Posterior vena cava (tissue), 2 donors: ENCODE results near the gene GLMP. TPM values are rescaled to one million over a fixed set of nuclear protein-coding genes. Genes with fewer than 3 reads are reported as not detected.

Experiments
- DNase-seq: peaks from one replicate; pipeline ENCODE4 v3.0.0-alpha.2; 2020; ENCODE audit warnings: low spot score
- intact Hi-C, 2 donors: fragments of 100-400 bp; cut with DNase I; formaldehyde crosslinking; loops; one replicate each; pipeline versions ENCODE4 v1.14.1 to v1.14.2; 2022 to 2023
- total RNA-seq, 2 donors: library from RNA; stranded (reverse); fragmentation: NEBNext Ultra II Directional; extraction: Animal tissue kit (Norgen Biotek cat#: 25700); gene quantifications; one replicate each; pipeline ENCODE4 v1.2.1, GENCODE V29; 2021
- donor health status: DM: yes; HTN: yes; CAD: no.
- donor health status: DM: yes; HTN: yes; CAD: no.

Gene GLMP
- total RNA-seq, 2 donors from 2014 or later = 34.2 to 51.5 TPM

DNA sequence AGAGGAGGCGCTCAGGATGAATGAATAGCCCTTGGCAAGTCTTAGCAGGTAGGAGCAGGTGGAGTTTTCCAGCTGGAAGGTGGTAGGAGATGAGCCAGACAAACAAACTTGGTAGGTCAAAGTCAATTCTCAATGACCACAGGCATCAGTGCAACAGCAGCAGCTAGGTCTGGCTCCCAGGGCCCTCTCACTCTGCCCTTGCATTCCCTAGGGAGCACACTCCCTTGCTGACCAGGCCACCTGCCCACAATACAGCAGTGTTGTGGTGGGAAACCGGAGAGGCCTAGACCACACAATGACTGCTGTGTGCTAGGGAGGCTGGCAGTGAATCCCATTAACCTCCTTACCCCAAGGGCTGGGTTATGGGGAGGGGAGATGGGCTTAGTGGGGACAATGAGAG lies 34.6 kb downstream of the GLMP start:
- DNase-seq = no peak
- intact Hi-C loops = no loop called here

DNA sequence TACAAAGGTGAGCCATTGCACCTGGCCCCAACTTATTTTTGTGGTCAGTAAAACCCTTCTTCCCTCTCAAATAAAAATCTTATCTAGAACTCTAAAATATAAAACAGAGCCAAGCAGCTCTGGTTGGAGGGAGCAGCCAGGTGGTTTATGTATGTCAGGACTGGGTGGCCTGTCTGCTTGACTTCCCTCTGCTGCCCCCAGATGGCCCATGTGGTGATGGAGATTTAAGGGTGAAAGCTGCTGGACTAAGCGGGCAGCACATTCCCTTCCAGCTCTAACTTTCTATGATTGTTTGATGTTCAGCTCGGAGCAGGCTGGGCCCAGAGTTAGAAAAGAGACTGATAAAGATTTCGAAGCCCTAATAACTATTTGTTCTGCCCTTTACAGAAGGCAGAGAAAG lies 35.7 kb downstream of the GLMP start:
- DNase-seq = no peak
- intact Hi-C loops = no loop called here

DNA sequence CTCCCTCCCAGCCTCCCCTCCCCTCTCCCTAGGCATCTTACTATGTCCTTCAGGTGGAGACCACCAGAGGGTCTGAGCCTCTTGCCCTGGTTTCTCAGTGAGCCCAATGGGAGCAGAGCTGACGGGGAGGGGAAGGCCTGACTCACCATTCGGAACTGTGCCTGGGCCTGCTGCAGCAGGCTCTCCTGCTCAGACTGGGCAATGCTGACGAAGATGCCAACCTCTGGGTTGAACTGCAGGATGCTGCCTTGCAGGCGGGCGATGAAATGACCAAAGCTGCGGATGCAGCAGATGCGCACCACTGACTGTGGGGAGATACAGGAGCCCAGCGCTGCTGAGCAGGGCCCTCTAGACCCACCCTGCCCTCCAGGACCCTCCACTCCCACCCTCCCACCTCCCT lies 36.6 kb downstream of the GLMP start:
- DNase-seq = no peak
- intact Hi-C loops = no loop called here

DNA sequence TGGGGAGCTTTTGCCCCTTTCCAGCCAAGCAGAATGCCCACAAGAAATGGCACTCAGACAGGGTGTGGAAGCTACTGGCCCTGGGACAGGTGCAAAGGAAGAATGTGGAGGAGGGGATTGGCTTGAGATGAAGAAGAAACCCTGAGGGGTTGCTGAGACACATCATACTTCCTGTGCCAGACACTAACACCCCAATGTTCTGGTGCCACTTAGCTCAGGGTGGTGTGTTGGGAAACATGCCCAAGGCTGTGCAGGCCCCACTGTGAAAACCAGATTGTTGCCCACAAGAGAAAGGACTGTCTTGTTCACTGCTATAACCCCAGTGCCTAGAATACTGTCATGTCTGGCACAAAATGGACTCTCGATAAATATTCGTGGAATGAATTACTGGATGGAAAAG lies 37.8 kb downstream of the GLMP start:
- intact Hi-C loops = no loop called here
- DNase-seq = no peak

DNA sequence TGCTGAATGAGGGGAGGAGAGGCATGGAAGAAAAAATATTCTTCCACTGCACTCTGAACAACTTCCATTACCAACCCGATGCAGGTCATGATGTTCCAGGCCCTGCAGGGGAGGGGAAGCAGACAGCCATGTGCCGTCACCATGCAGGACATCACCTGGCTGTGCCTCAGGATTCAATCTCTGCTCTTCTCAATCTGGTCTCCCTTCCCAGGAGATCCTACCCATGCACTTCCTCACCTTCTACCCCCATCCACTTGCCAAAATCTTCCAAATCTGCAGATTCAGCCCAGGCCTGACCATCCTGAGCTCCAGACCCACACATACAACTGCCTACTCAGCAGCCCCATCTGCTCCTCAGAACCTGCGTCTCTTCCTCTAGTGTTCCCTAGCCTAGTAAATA lies 41.8 kb downstream of the GLMP start:
- intact Hi-C loops = no loop called here
- no peak for DNase-seq

DNA sequence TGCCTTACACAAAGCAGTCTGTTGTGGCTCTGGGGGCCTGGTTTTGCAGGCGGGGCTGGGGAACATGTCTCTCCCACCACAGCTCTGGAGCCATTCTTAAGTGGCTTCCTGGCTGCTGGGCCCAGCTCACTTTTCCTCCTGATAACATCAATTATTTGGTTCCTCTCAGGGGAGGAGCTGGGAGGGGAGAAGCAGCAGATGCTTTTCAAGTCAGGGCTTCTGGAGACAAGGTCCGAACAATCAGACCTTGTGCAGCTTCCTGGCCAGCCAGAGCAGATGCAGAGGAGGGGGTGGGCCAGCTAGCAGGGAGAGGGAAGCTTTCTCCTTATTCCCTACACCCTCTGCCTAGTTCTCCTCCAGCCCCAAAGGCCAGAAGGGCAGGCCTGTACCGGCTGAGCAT lies 44.0 kb downstream of the GLMP start:
- no peak for DNase-seq
- intact Hi-C loops = no loop called here

DNA sequence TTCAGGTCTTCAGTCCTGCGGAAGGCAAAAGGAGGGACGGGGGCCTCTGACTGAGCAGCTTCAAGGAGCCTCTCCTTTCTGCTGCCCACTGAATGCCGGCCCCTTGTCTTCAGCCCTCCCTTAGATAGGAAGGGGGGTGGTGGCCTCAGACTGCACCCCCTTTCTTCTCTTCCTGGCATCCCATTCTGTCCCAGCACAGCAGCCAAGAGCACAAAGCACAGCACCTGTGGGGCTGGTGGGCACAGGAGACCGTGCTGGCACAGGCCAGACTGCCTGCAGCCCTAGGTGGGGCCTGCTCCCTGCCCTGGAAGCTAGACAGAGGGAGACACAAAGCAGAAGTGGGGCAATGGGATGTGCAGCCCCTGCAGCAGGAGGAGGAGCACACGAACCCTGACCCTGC lies 45.9 kb downstream of the GLMP start:
- no peak for DNase-seq
- intact Hi-C loops = no loop called here

DNA sequence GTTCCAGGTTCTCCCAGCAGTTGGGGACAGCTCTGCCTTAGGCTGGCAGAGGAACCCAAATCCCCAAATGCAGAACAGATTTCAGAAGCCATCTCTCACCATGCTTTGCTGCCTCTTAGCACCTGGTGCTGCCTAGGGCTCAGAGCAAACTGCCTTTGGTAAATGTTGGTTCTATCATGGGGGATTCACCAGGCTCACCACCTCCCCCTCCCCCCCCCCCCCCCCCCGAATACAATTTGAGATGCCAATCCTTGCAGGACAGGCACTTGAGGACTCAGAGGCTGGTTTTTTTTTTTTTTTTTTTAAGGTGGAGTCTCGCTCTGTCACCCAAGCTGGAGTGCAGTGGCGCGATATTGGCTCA lies 47.2 kb downstream of the GLMP start:
- intact Hi-C loops = no loop called here

DNA sequence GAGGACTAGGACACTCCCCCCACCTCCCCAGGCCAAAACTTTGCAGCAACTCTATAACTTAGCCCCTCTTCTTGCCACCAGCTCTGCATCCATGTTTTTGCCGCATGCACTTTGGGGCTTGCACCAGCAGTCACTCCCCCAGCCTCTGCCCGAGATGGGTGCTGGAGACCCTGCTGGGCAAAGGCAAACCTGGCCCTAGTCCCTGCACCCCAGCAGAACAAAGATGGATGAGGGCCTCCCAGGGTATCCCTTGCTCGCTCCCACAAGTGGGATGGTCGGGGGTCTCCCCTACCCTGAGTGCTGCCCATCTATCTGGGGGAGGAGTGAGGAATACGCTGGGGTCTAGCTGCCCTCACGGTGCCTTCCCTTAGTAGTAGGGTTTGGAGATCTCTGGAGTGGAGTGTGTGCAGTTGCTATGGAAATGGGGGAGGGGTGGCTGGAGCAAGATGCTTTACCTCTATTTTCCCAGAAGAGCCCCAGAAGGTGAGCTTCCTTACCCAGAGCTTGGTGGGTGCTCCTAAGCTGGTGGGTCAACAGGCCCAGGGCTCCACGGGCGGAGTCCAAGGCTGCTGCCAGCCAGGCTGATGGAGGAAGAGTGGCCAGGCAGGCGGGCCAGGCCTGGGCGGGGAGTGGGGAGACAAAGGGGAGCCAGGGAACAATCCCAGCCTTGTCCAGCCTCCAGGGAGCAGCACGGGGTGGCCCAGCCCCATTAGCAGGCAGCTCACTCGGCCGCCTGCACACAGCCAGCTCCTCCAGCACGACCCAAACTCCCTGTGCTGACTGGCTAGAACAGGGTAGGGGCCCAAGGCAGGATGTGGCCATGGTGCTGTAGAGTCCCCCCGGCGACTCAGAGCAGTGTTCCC lies 47.8 kb downstream of the GLMP start, which contains the start of gene PAQR6:
Gene PAQR6, minus strand, starts transcription at position 597 of the 863 bp plus-strand sequence. CDS start 1,325 bp downstream, outside the sequence.
- intact Hi-C loops = no loop called here
- no peak for DNase-seq

More for the DNA sequence above, 47.2 kb downstream of the GLMP start:
- no peak for DNase-seq

DNA sequence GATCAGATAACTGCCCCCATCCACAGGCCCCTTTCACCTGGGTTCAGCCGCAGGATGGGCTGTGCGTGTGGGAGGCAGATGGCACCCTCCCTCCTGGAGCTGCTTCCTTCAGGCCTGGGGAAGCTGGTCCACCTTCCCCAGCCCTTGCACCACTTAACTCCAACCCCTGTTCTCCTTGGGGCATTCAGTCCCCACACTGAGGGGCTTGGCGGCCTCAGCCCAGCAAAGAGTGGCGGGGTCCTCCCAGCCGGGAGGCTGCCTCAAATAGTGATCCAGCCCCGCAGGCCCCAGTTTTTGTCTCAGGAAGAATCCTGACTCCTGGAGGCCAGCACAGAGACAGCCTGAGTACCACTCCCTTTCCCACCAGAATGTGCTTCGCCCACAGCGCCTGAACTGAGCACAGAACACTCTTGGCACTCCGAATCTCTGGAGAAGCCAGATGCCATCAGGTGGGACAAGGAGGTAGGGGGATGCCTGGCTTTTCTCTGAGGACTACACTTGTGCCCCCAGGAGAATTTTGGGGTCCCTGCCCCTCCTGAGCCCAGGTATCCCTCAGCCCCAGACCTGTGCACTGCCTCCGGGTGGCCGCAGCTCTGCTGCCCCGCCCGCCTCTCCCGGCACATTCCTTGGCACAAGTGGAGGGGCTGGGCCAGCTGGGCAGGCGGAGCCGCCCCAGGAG lies 48.6 kb downstream of the GLMP start:
- intact Hi-C loops = no loop called here
- DNase-seq = peak; percentile 86

DNA sequence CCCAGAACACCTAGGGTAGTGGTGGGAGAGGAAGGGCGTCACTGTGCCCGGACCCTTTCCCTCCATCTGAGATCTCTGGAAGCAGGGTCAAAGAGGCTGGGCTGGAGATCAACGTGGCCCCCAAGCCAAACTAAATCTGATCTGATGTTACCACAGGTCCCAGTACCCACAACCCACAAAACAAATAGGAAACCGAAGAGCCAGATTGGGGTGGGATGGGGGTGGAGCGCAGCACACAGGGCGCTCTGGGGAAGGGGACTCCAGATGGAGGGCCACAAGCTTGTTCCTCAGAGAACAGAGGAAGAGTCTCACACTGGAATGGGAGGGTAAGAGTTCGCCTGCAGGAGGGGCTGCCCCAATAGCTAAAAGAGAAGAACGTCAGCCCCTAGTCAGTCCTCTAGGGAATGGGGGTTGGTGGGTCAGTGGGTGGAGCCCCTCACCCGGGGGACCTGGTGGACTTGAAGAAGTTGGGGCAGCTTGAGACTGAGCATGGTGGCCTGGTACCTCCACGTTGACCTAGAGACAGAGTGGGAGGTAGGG lies 49.2 kb downstream of the GLMP start:
- intact Hi-C loops = no loop called here

DNA sequence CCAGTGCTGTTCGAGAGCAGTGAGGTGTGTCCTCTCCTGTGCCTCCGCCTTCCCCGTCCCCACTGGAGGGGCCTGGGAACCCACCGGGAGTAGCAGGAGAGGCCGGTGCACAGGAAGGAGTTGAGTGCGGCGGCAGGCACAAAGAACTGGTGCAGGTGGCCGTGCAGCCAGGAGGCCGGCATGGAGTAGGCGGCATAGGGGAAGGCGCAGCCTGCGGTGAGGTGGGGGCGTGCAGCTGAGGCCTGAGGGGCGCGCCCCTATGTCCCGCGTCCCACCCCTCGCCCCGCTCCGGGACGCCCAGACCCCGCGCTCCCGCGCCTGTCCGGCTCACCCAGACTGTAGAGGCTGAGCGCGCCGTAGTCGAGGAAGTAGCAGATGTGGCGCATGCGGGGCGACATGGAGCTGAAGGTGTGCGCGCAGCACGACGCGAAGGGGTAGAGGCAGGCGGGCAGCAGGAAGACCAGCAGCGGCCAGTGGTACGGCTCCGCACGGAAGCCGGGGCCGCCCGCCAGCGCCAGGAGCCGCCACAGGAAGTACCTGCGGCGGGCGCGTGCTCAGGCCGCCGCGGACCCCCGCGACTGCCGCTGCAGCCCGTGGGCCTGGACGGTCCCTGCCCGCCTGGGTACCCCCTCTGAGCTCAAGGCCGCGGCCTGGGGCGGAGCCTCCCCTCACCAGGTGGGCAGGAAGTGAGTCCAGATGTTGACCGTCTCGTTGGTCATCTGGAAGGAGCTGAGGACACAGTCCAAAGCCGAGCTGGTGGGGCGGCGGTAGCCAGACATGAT lies 49.8 kb downstream of the GLMP start:
- DNase-seq = no peak
- intact Hi-C loops = no loop called here

More for the DNA sequence above, 49.2 kb downstream of the GLMP start:
- DNase-seq = no peak

DNA sequence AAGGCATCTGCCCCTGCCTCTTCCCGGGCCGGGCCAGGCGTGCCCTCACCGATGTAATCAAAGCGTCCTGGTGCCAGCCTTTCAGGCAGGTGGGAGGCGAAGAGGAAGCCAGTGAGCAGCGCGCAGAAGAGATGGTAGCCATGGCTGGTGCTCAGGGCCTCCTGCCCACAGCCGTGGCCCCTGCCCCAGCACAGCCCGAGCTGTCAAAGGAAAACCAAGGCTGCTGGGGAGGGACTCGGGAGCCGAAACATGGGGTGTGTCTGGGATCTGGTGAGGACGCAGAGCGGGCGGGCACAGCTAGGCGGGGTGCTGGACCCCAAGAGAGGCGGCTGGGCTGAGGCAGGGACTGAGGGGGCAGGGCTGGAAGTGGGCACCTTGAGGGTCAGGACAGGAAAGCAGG lies 50.8 kb downstream of the GLMP start:
- intact Hi-C loops = no loop called here
- DNase-seq = no peak

DNA sequence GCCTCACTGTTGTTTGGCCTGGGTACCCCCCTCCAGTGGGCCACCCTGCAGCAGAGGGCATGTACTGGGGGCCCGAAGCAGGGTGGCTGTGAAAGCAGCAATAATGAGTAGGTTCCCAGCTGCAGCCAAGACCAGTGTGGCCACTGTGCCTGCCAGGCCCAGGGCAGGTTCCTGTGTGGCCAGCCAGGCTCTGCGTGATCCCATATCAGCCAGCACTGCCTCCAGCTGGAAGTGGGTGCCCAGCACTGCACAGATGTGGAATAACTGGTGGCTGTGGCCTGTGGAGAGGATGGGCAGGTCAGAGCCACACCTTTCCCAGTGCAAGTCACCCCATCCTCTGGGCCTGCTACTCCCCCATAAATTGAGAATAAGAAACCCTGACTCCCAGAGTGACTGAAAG lies 51.4 kb downstream of the GLMP start:
- DNase-seq = no peak
- intact Hi-C loops = no loop called here

DNA sequence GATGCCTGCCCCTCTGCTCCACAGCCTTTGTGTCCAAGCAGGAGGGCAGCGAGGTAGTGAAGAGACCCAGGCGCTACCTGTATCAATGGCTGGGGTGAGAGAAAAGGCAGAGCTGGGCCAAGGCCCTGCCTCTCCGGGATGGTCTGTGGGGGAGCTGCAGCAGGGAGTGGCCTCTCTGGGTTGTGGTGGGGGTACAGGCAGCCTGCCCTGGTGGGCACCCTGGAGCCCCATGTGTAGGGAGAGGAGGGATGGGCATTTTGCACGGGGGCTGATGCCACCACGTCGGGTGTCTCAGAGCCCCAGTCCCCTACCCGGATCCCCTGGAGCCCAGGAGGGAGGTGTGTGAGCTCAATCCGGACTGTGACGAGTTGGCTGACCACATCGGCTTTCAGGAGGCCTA lies 52.7 kb downstream of the GLMP start:
- intact Hi-C loops = no loop called here
- no peak for DNase-seq

Other genes starting within 250 kb of the GLMP start
- gene UBQLN4, start 241.9 kb downstream of the GLMP start, total RNA-seq = 10 to 100 TPM; 18.0 to 29.1 TPM
- gene LAMTOR2, start 240.9 kb downstream of the GLMP start, total RNA-seq = 10 to 100 TPM; 34.7 to 38.4 TPM
- not detected for gene RAB25, start 234.5 kb downstream of the GLMP start, total RNA-seq
- gene MEX3A, start 213.2 kb downstream of the GLMP start, total RNA-seq = under 1 TPM; 0.23 to 0.76 TPM
- 100 to 1,000 TPM; 500 to 599 TPM for gene LMNA, start 181.0 kb downstream of the GLMP start, total RNA-seq
- 1 to 10 TPM; 5.8 to 8.0 TPM for gene SEMA4A, start 142.1 kb downstream of the GLMP start, total RNA-seq
- gene SLC25A44, start 101.6 kb downstream of the GLMP start, total RNA-seq = 10 to 100 TPM; 16.1 to 21.2 TPM
- 10 to 100 TPM; 31.8 to 34.6 TPM for gene PMF1, start 82.7 kb downstream of the GLMP start, total RNA-seq
- under 1 TPM in 1 of 2 donors, not detected in 1; 0.71 TPM for gene BGLAP, start 53.5 kb downstream of the GLMP start, total RNA-seq
- gene PAQR6, start 47.6 kb downstream of the GLMP start, total RNA-seq = 1 to 10 TPM in 1 of 2 donors, under 1 TPM in 1; 0.43 to 1.9 TPM
- 10 to 100 TPM; 44.0 to 50.9 TPM for gene SMG5, start 12.9 kb downstream of the GLMP start, total RNA-seq
- gene TMEM79, start 11.4 kb downstream of the GLMP start, total RNA-seq = 1 to 10 TPM; 1.6 to 2.7 TPM
- not detected for gene VHLL, start 3.6 kb upstream of the GLMP start, total RNA-seq
- 100 to 1,000 TPM; 124 to 133 TPM for gene CCT3, start 42.6 kb upstream of the GLMP start, total RNA-seq
- not detected for gene TSACC, start 42.8 kb upstream of the GLMP start, total RNA-seq
- gene RHBG, start 73.5 kb upstream of the GLMP start, total RNA-seq = not detected
- gene MEF2D, start 205.1 kb upstream of the GLMP start, total RNA-seq = 100 to 1,000 TPM in 1 of 2 donors, 10 to 100 TPM in 1; 77.5 to 102 TPM